IPS DF 6.9 (cell line): ENCODE measurements around the gene WIPF3.
"Not testable (repeated sequence)": the region's sequence is repeated elsewhere in the genome, so short reads cannot be mapped to it uniquely, and the experiment has no call there.

Experiments
- DNase-seq: peaks from one replicate; pipeline ENCODE4 v3.0.0-alpha.2; 2013; ENCODE audit warnings: low read depth, low spot score
- H3K27ac ChIP-seq: one replicate; pipeline ENCODE4 v1.5.1; 2013; ENCODE audit warnings: low read length, control low read depth
- H3K27me3 ChIP-seq: 2 replicates; pipeline ENCODE4 v1.6.1; 2013; ENCODE audit warnings: mild to moderate bottlenecking, low read length; ENCODE audit not compliant: control insufficient read depth, insufficient read depth
- H3K36me3 ChIP-seq: 2 replicates; pipeline ENCODE4 v1.6.1; 2013; ENCODE audit warnings: low read length; ENCODE audit not compliant: control insufficient read depth, insufficient read depth
- H3K4me1 ChIP-seq: 2 replicates; pipeline ENCODE4 v1.6.1; 2013; ENCODE audit warnings: low read length; ENCODE audit not compliant: control insufficient read depth, insufficient read depth
- H3K4me3 ChIP-seq: 2 replicates; pipeline ENCODE4 v1.5.1; 2013; ENCODE audit warnings: mild to moderate bottlenecking, low read length
- H3K9me3 ChIP-seq: 2 replicates; pipeline ENCODE4 v1.6.1; 2013; ENCODE audit warnings: low read length, inconsistent platforms; ENCODE audit not compliant: control insufficient read depth, insufficient read depth
- WGBS: extraction: QIAGEN DNeasy Blood & Tissue Kit; methylation state at CpG from one replicate; pipeline ENCODE4 v1.1.7; 2013; ENCODE audit warnings: mixed read lengths, missing lambda C conversion rate; ENCODE audit not compliant: insufficient read length, insufficient coverage; 5-methylcytosine and 5-hydroxymethylcytosine counted together

Gene WIPF3

GRCh38 chr7:29890251-29890650 lies 83.9 kb downstream of the WIPF3 start:
- peaks cover 4% of the 10 kb centered on the region; the same call in 1 of the 2 replicates for H3K36me3 ChIP-seq
- H3K27me3 ChIP-seq: no peaks in the 10 kb centered on the region
- H3K27ac ChIP-seq: no peak overlapping the region
- WGBS: no CpG with 5 or more reads among the region's 4 CpGs
- no peak for DNase-seq
- no peaks in the 10 kb centered on the region for H3K9me3 ChIP-seq
- H3K4me3 ChIP-seq: no peak overlapping the region
- no peaks in the 10 kb centered on the region for H3K4me1 ChIP-seq

DNA sequence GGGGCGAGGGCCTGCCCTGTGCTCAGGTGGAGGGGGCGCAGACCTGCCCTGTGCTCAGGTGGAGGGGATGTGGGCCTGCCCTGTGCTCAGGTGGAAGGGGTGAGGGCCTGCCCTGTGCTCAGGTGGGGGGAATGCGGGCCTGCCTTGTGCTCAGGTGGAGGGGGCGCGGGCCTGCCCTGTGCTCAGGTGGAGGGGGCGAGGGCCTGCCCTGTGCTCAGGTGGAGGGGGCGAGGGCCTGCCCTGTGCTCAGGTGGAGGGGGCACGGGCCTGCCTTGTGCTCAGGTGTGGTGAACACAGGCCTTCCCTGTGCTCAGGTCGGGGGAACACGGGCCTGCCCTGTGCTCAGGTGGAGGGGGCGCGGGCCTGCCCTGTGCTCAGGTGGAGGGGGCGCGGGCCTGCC lies 84.5 kb downstream of the WIPF3 start:
- WGBS: no CpG with 5 or more reads among the region's 14 CpGs

DNA sequence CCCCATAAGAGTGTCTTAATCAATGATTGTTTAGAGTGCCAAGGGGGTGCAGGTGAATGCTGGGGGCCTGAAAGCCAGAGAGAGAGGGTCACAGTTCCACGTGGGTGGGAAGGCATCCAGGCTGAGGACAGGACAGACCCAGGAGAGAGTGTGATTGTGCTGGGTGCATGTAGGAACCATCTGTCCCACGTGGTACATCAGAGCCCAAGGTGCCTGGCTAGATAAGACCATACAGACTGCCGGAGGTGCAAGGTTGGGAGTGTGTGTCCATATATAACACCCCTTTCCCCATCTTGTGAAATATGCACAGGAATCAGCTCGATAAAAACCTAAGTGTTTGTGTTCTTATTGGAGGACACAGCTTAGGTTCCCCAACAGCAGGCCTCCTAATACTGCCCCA lies 85.5 kb downstream of the WIPF3 start:
- H3K27me3 ChIP-seq: no peaks in the 10 kb centered on the region
- WGBS: no CpG with 5 or more reads among the region's 4 CpGs
- H3K36me3 ChIP-seq: peaks cover 4% of the 10 kb centered on the region; the same call in 1 of the 2 replicates
- no peak for DNase-seq
- H3K27ac ChIP-seq: no peak overlapping the region
- H3K9me3 ChIP-seq: no peaks in the 10 kb centered on the region
- H3K4me3 ChIP-seq: no peak overlapping the region
- H3K4me1 ChIP-seq: no peaks in the 10 kb centered on the region

More for the DNA sequence above, 84.5 kb downstream of the WIPF3 start:
- not testable (repeated sequence) for H3K27me3 ChIP-seq, H3K27ac ChIP-seq, H3K4me1 ChIP-seq, H3K9me3 ChIP-seq, H3K36me3 ChIP-seq, DNase-seq, H3K4me3 ChIP-seq

DNA sequence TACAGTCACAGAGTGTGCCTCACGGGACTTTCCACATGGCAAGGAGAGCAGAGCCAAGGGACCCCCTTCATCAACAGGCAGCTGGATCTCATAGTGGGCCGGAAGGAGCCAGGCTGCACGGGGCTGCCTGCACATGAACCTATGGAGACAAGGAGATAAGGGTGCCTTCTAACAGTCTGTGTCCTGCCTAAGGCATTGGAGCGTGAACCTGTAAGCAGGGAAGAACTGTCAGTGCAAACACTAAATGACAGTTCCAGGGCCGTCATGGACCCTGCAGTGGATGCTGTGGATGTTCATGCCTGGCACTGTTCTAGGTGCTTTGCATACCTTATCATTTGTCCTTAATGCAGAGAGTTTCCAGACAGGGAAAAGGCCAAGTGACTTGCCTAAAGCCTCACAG lies 85.9 kb downstream of the WIPF3 start:
- peaks cover 4% of the 10 kb centered on the region; the same call in 1 of the 2 replicates for H3K36me3 ChIP-seq
- H3K27me3 ChIP-seq: no peaks in the 10 kb centered on the region
- no peak overlapping the region for H3K4me3 ChIP-seq
- no peak for DNase-seq
- WGBS: no CpG with 5 or more reads among the region's 5 CpGs
- no peaks in the 10 kb centered on the region for H3K4me1 ChIP-seq
- H3K27ac ChIP-seq: no peak overlapping the region
- H3K9me3 ChIP-seq: no peaks in the 10 kb centered on the region

GRCh38 chr7:29893351-29893965 lies 87.2 kb downstream of the WIPF3 start:
- no CpG with 5 or more reads among the region's 6 CpGs for WGBS

GRCh38 chr7:29894256-29894655 lies 87.9 kb downstream of the WIPF3 start:
- no peaks in the 10 kb centered on the region for H3K27me3 ChIP-seq
- no peak overlapping the region for H3K27ac ChIP-seq
- no peak for DNase-seq
- H3K4me3 ChIP-seq: no peak overlapping the region
- WGBS: no CpG with 5 or more reads among the region's 2 CpGs
- H3K9me3 ChIP-seq: no peaks in the 10 kb centered on the region
- no peaks in the 10 kb centered on the region for H3K4me1 ChIP-seq
- H3K36me3 ChIP-seq: peaks cover 2% of the 10 kb centered on the region; the same call in 1 of the 2 replicates

More at GRCh38 chr7:29893351-29893965, 87.2 kb downstream of the WIPF3 start:
- no peaks in the 10 kb centered on the region for H3K9me3 ChIP-seq
- peaks cover 2% of the 10 kb centered on the region; the same call in 1 of the 2 replicates for H3K36me3 ChIP-seq
- DNase-seq: no peak
- H3K27ac ChIP-seq: no peak overlapping the region
- no peaks in the 10 kb centered on the region for H3K27me3 ChIP-seq
- H3K4me3 ChIP-seq: no peak overlapping the region
- no peaks in the 10 kb centered on the region for H3K4me1 ChIP-seq

- DNase-seq: no peak
- H3K27ac ChIP-seq: no peak overlapping the region
- H3K27me3 ChIP-seq: no peaks in the 10 kb centered on the region
- no peak overlapping the region for H3K4me3 ChIP-seq
- no peaks in the 10 kb centered on the region for H3K4me1 ChIP-seq
- peaks cover 1% of the 10 kb centered on the region; the same call in 1 of the 2 replicates for H3K36me3 ChIP-seq
- no CpG with 5 or more reads among the region's 6 CpGs for WGBS
- no peaks in the 10 kb centered on the region for H3K9me3 ChIP-seq
Observed at GRCh38 chr7:29895559-29895958, 89.3 kb downstream of the WIPF3 start.

DNA sequence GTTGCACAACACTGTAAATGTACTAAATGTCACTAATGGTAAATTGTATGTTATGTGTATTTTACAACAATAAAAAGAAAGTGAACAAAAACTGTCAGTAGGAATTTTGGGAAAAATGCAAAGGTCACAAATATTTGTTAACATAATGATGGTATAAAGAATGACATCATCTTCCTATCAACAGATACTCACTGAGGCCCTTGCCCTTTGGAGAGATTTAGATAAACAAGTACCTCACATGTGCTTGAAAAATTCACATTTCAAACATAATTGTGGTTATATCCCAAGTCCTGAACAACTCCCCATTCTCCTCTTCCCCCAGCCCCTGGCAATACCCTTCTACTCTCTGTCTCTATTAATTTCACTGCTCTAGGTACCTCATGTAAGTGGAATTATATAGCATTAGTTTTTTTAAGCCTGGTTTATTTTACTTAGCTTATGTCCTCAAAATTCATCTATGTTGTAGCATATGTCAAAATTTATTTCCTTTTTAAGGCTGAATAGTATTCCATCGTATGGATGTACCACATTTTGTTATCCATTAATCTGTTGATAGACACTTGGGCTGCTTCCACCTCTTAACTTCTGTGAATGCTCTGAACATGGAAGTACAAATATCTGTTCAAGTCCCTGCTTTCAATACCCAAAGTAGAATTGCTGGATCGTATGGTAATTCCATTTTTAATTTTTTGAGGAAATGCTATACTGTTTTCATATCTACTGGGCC lies 90.5 kb downstream of the WIPF3 start:
- no peak for DNase-seq
- Histone ChIP-seq H3K9me3 (no peaks in the 10 kb centered on the region), H3K36me3 (no peaks in the 10 kb centered on the region), H3K27me3 (no peaks in the 10 kb centered on the region), H3K27ac (no peak overlapping the region), H3K4me1 (no peaks in the 10 kb centered on the region), H3K4me3 (no peak overlapping the region)
- no CpG with 5 or more reads among the region's 2 CpGs for WGBS

DNA sequence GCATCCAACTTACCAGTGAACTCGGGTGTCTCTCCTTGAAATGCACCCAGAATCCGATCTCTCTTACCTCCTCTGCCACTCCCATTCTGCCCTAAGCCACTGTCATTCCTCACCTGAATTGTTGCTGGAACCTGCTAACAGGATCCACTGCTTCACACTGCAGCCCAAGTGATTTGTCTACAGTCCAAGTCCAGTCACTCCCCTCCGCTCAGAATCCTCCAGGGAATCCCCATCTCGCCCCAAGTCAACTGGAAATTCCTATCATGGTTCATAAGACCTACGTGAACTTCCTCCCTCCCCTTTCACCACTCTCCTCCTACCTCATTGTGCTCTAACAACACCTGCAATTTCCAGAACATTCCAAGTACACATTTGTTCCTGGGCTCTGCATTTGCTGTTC lies 92.0 kb downstream of the WIPF3 start:
- WGBS: no CpG with 5 or more reads among the region's 5 CpGs
- H3K4me3 ChIP-seq: no peak overlapping the region
- no peaks in the 10 kb centered on the region for H3K9me3 ChIP-seq
- no peak for DNase-seq
- H3K27me3 ChIP-seq: no peaks in the 10 kb centered on the region
- H3K4me1 ChIP-seq: no peaks in the 10 kb centered on the region
- no peak overlapping the region for H3K27ac ChIP-seq
- no peaks in the 10 kb centered on the region for H3K36me3 ChIP-seq

DNA sequence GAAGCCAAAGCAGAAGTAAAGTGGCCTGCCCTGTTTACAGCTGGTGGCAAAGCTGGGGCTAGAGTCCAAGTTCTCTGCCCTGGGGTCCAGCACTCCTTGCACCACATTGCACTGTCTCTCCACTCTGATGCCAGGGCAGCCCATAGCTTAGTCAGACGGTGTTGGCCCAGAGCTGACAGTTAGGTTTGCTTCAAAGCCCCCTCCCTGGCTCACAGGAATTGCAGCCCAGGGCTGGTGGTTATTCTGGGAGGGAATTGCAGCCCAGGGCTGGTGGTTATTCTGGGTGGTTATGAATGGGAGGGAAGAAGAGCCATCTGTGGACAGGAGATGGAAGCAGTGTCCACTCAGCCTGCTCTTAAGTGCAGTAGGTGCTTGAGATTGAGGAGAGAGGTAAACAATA lies 94.4 kb downstream of the WIPF3 start:
- DNase-seq: no peak
- no peak overlapping the region for H3K27ac ChIP-seq
- no CpG with 5 or more reads among the region's 1 CpG for WGBS

More for the DNA sequence above, 94.4 kb downstream of the WIPF3 start:
- H3K27me3 ChIP-seq: no peaks in the 10 kb centered on the region
- no peak overlapping the region for H3K4me3 ChIP-seq
- peaks cover 3% of the 10 kb centered on the region; the same call in 1 of the 2 replicates for H3K36me3 ChIP-seq
- H3K9me3 ChIP-seq: no peaks in the 10 kb centered on the region
- H3K4me1 ChIP-seq: no peaks in the 10 kb centered on the region
